HG03095 (cell line): Measurements from ENCODE around the gene CAMK2N2.

Source experiments
- ATAC-seq: cut with Tn5 transposase; IDR thresholded peaks from one replicate; pipeline ENCODE4 v1.9.1; 2021; ENCODE audit warnings: moderate library complexity; ENCODE audit not compliant: unreplicated experiment

Gene CAMK2N2

DNA sequence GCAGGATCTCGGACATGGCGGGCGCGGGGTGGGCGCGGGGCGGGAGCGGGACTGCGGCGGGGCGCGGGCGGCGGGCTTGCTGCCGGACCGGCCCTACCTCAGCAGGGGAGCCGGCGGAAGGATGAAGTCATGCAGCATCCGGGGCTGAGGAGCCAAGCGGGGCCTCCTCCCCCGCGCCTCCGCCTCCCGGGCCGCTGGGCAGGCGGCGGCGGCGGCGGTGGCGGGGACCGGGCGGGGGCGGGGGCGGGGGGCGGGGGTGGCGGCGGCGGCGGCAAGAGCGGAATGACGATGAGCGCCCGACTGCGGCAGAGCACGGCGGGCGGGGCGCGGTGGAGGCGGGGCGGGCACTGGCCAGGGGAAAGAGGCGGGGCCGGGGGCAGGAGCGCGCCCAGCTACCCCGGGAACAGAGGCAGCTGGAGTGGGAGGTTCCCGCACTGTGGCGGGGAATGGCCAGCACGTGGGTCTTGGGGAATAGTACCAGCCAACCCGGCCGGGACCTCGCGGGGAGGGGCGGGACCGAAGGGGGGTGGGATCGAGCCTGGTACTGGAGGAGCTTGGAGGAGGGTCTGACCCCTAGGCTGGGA, at the start of gene CAMK2N2:
TSS of gene CAMK2N2 (minus strand) at position 284 of the 584 bp plus-strand sequence. CDS start at position 16, 268 bp downstream.
- no peak for ATAC-seq

DNA sequence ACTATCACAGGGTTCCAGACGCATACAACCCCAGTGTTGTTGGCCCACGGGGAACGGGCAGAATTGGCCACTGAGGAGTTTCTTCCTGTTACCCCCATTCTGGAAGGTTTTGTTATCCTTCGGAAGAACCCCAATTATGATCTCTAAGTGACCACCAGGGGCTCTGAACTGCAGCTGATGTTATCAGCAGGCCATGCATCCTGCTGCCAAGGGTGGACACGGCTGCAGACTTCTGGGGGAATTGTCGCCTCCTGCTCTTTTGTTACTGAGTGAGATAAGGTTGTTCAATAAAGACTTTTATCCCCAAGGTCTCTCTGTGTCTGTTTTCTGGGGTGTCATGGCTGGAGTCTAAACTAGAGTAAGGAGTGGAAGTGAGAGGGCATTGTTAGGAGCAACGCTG, 47.4 kb upstream of the CAMK2N2 start:
- no peak for ATAC-seq

DNA sequence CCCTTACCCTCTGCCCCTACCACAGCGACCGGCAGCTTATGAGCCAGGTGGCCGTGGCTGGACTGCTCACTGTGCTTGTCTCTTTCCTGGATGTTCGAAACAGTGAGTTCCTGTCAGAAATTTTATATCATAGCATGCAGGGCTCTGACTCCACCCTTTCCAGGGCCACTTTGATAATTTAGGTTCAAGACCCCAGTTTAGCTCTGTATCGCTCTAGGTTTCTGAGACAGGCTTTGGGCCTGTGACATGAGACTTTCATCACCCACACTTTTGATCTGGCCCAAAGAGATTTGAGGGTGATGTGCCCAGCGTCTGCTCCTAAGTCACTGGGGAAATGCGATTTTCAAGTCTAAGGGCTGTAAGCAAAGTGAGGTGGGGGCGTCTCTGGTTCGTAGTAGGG, 46.6 kb upstream of the CAMK2N2 start:
- no peak for ATAC-seq

- no peak for ATAC-seq
Observed at GRCh38 chr3:184306341-184306972, 45.1 kb upstream of the CAMK2N2 start.

DNA sequence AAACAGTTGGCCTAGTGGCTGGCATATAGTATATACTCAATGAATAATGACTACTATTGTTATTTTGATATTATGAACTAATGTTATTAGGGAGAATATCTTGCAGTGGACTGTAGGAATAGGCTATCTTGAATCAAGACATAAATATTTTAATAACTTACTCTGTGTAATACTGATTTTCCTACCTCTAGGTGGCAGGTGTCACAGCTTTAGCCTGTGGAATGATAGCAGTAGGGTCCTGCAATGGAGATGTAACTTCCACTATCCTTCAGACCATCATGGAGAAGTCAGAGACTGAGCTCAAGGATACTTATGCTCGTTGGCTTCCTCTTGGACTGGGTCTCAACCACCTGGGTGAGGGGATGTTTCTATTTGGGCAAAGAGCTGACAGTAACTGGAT, 44.2 kb upstream of the CAMK2N2 start:
- no peak for ATAC-seq

DNA sequence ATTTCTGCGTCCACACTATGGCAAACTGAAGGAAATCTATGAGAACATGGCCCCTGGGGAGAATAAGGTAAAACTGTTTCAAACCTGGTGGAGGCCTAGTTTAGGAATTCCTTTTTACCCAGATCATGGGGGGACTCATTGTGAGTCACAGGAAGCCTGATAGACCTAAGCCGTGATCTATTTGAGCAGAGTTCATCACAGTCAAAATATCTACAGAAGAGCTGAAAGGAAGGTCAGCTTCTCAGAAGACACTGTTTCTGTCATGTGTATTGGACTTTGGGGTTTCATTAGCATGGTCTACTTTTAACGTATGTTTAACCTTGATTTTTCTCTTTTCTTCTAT, 39.0 kb upstream of the CAMK2N2 start:
- ATAC-seq, result no peak

GRCh38 chr3:184299488-184300377, 38.4 kb upstream of the CAMK2N2 start:
- no peak for ATAC-seq

- peak; percentile 91 for ATAC-seq
Observed at GRCh38 chr3:184298759-184299487, 37.6 kb upstream of the CAMK2N2 start, which contains the start of gene PSMD2. Gene PSMD2, plus strand, starts transcription at chr3:184299241. Its CDS starts 26 bp downstream, at chr3:184299267.

- no peak for ATAC-seq
Observed at GRCh38 chr3:184296616-184297015, 35.3 kb upstream of the CAMK2N2 start.

DNA sequence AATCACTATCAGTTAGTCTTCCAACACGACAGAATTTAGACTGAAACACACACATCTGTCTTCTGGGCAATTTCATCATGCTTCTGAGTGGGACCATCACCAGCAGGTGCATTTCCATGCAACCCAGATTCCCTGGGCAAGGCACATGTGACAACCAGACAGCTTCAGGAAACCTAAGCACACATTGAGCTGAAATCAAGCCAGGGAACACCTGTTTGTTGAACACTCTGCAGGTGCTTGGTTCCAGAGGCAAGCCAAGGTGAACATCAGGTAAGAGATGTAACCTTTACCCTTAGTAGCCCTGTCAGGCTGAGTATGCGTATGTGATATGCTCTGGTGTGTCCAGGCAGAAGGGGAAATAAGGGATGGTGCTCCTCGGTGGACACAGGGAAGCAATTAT, 34.4 kb upstream of the CAMK2N2 start:
- no peak for ATAC-seq

DNA sequence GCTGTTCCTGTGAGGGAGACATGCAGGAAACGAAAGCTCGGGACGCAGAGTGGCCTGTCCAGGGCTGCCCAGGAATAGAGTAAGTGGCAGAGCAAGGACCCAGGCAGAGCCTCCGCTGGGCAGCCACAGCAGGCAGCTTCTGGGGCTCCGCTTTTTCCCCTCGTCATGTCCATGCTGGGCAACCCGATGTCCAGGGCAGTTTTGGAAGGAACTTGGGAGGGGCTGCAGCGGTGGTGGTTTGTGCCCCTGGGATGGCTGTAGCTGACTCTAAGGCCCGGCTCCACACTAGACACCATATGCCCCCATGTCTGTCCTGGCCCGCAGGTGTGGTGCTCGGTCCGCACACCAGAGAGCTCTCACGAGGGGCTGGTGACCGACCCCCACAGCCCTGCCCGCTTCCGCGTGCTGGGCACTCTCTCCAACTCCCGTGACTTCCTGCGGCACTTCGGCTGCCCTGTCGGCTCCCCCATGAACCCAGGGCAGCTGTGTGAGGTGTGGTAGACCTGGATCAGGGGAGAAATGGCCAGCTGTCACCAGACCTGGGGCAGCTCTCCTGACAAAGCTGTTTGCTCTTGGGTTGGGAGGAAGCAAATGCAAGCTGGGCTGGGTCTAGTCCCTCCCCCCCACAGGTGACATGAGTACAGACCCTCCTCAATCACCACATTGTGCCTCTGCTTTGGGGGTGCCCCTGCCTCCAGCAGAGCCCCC, 30.5 kb upstream of the CAMK2N2 start:
- ATAC-seq, result no peak

GRCh38 chr3:184291044-184291737, 29.8 kb upstream of the CAMK2N2 start:
- ATAC-seq, result no peak

DNA sequence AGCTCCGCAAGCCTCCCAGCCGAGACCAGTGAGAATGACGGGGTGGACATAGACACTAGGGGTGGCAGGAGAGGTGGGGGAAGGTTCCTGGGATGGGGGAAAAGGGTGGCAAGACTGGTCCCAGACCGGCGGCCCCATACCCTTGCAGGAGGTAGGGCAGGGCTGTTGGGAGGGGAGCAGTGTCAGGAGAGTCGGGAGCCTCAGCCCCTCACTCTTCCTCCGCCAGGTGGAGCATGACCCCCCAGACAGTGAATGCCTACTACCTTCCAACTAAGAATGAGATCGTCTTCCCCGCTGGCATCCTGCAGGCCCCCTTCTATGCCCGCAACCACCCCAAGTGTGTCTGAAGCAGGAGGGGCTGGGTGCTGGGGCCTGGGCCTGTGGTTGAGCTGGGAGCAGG, 29.0 kb upstream of the CAMK2N2 start:
- ATAC-seq, result no peak

DNA sequence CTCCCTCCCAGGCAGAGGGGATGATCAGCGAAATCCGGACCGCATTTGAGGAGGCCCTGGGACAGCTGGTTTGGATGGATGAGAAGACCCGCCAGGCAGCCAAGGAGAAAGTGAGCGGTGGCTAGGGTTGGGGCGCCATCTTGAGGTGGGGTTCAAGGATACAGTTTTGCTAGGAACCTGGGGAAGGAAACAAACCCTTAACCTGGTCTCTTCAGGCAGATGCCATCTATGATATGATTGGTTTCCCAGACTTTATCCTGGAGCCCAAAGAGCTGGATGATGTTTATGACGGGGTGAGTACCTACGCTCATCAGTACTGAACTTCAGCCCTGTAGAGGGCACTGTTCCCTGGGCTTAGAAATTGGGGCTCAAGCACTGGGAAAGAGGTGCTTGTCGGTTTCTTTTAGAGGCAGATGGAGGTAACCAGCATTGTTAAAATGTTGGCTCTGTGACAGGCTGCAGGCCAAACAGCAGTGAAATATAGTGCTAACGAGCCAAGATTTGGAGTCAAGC, 28.1 kb upstream of the CAMK2N2 start:
- no peak for ATAC-seq

- no peak for ATAC-seq
Observed at GRCh38 chr3:184284696-184285095, 23.3 kb upstream of the CAMK2N2 start.

DNA sequence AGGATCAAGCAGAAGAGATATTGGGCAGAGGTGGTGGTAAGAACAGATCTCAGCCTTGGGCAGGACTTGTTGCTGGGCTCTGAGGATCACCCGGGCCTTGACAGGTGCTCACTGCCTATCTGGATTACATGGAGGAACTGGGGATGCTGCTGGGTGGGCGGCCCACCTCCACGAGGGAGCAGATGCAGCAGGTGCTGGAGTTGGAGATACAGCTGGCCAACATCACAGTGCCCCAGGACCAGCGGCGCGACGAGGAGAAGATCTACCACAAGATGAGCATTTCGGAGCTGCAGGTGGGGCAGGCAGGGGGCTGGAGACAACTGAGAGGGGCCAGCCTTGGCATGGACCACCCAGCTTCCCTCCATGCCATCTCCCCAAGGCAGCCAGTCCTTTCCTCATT, 22.3 kb upstream of the CAMK2N2 start:
- no peak for ATAC-seq

GRCh38 chr3:184282941-184283340, 21.6 kb upstream of the CAMK2N2 start:
- no peak for ATAC-seq

DNA sequence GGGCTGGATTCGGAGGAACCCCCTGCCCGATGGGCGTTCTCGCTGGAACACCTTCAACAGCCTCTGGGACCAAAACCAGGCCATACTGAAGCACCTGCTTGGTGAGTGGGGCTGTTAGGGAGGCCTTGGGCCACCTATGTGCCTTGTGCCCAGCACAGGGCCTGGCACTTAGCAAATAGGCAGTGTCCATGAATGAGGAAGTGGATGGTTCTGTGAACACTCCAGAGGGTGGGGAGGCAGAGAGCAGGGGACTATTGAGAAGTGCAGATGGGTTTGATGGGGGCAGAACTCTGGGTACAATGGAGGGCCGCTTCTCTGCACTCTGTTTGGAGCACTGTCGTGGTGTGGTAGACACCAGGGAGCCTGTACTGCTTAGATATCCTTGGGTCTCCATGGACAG, 16.0 kb upstream of the CAMK2N2 start:
- no peak for ATAC-seq

GRCh38 chr3:184275961-184276910, 14.9 kb upstream of the CAMK2N2 start, which contains the start of gene ECE2:
Gene ECE2, plus strand, starts transcription at chr3:184276022. Its CDS starts 132 bp downstream, at chr3:184276154.
- ATAC-seq, result no peak
